Right lobe of liver (tissue), 4 donors: ENCODE measurements around the gene SUSD6.

Source experiments
- CTCF ChIP-seq, 4 donors: fragments of 200-600 bp in 3 of 4; fragments of 450-650 bp in 1 of 4; IDR thresholded peaks; one replicate each; pipeline versions ENCODE4 v1.5.1 to v1.8.0; 2016 to 2022; ENCODE audit warnings: antibody characterized with exemption in 4 of 4, mild to moderate bottlenecking in 2 of 4
- POLR2A ChIP-seq: fragments of 450-650 bp; IDR thresholded peaks from one replicate; pipeline ENCODE4 v1.6.1; 2017; ENCODE audit warnings: antibody characterized with exemption, mild to moderate bottlenecking
- donor health status: DM: no; HTN: no; CAD: no.
- donor health status: DM: no; HTN: no; CAD: no.
- donor health status: DM: no; HTN: yes; CAD: no.

- no peak for TF ChIP-seq CTCF (IDR thresholded peaks at IDR 0.05)
- TF ChIP-seq POLR2A = no peak
These were observed 37.5 kb upstream of the SUSD6 start for GRCh38 chr14:69573831-69574262.
